ENCODE measurements around the gene GOLIM4.
"Not testable (repeated sequence)": the region's sequence is repeated elsewhere in the genome, so short reads cannot be mapped to it uniquely, and the experiment has no call there.

Gene GOLIM4

GRCh38 chr3:168044049-168044448 is 51.7 kb downstream of the GOLIM4 start:
- DNase-seq, result no peak

- peak; percentile 72 for DNase-seq
These were observed 55.0 kb downstream of the GOLIM4 start for GRCh38 chr3:168040607-168041208.

- no peak for DNase-seq
These were observed 58.7 kb downstream of the GOLIM4 start for GRCh38 chr3:168037020-168037419.

- DNase-seq, result no peak
These were observed 59.1 kb downstream of the GOLIM4 start for GRCh38 chr3:168036619-168037018.

- DNase-seq, result no peak
These were observed 61.4 kb downstream of the GOLIM4 start for GRCh38 chr3:168034152-168034928.

GRCh38 chr3:168030577-168030976 is 65.1 kb downstream of the GOLIM4 start:
- no peak for DNase-seq

GRCh38 chr3:168029705-168030104 is 66.0 kb downstream of the GOLIM4 start:
- DNase-seq, result peak; percentile 58

DNA sequence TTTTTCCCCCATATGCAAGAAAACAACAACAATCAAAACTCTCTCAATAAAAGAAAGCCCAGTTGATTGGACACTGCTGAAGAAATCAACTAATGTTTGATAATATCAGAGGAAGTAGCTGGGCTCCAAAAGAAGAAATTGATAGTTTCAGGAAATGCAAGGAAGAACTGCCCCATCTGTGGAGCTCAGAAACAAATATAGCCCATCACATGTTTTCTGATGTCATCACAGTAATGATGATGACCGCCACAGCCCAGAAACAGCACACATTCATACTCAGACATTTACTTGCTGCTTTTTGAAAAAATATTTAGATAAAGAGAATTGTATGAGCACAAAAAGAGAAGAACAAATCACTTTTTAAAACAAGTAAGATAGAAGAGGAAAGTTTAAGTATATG is 67.6 kb downstream of the GOLIM4 start:
- no peak for DNase-seq

GRCh38 chr3:168026764-168027163 is 69.0 kb downstream of the GOLIM4 start:
- DNase-seq, result no peak

DNA sequence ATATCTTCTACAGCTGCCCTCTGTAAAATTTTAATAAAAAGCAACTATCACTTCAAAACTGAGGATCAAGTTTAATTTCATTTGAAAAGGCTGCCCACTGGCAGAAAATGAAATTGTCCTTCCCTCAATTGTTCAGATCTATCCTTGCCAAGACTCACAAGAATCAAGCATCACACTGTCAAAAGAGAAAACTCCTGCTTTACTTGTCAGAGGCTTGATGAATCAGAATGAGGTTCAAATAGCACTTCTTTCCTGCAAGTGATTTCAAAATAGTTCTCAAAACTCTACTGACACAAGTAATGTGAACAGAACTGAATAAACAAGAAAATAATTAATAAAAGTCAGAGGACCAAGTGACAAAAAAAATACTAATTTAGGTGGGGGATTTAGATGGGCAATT is 70.6 kb downstream of the GOLIM4 start:
- no peak for DNase-seq

DNA sequence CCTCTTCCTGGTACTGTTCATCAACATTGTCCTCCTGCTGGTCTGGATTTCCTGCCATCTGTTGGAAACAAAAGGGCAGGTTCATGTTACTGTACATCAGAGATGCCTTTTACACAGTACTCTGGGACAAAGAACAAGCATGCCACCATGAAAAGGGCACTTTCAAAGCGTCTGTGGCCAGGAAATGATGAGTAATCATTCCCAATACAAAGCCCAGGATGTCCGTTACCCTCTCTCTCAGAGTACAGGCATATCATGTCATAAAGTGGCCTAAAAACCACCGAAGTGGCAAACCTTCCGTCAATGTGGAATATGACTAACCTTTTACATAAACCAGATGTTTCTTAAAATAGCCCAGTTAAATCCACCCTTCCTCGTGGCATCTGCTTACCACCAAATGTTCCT is 71.2 kb downstream of the GOLIM4 start:
- peak; percentile 96 for DNase-seq

DNA sequence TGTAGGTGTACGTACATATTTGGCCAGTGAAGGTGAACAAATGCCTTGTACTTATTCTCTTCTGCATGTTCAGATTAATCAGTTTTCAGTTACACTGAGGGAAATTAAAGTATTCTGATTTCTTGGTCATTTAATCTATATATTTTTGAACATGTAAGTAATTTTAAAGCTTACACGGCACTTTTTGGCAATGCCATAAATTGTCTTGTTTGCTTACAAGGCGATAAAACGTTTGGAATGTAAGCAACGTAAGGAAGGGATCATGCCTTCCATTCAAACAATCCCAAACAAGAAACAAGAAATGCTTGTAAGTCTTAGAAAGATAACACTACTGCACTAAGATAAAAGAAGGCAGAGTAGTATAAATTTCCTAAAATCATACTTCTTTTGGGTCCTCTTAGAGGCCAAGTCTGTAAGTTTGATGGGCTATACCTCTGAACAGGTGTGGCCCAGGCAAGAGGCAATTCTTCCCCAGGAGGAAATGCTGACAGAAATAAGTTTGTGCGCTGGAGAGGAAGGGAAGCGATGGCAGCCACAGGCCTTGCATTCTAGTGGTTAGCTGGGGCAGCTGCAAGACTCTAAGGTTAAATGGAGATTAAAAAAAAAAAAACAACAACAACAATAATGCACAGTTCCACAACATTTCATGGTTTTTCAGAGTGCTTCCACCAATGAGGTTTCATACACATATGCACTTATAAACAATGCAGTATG is 73.8 kb downstream of the GOLIM4 start:
- DNase-seq, result no peak

- not testable (repeated sequence) for DNase-seq
These were observed 84.4 kb downstream of the GOLIM4 start for GRCh38 chr3:168011280-168011679.

GRCh38 chr3:168006584-168006983 is 89.1 kb downstream of the GOLIM4 start:
- DNase-seq, result no peak

- DNase-seq, result no peak
These were observed 91.8 kb downstream of the GOLIM4 start for GRCh38 chr3:168003911-168004310.

DNA sequence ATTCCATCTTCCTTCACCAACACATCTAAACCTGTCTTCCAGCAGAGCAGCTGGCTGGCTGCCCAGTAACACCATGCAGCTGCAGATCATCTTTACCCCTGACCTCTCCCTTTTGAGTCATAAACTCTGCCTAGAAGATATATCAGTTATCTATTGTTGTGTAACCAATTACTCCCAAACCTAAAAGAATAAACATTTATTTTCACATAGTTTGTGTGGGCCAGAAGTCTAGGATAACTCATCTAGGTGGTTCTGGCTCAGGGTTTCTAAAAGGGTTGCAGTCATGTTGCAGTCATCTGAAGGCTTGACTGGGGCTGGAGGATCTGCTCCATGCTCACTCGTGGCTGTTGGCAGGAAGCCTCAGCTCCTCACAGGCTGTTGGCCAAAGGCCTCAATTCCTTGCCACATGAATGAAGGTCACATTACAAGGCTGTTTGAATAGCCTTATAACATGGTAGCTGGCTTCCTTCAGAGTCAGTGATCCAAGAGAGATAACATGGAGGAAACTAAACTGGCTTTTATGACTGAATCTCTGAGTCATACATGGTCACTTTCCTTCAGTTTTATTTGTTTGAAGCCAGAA is 92.8 kb downstream of the GOLIM4 start:
- no peak for DNase-seq

GRCh38 chr3:168001244-168001643 is 94.5 kb downstream of the GOLIM4 start:
- DNase-seq, result no peak

DNA sequence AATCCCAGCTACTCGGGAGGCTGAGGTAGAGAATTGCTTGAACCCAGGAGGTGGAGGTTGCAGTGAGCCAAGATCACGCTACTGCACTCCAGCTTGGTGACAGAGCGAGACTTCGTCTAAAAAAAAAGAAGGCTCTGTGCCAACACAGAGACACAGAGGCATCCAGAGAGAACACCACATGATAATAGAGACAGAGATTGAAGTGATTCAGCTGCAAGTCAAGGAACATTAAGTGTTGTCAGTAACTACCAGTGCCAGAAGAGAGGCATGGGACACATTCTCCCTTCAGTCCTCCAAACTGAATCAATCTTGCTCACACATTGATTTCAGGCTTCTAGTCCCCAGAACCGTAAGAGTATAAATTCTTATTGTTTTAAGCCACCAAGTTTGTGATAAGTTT is 97.5 kb downstream of the GOLIM4 start:
- DNase-seq, result no peak

DNA sequence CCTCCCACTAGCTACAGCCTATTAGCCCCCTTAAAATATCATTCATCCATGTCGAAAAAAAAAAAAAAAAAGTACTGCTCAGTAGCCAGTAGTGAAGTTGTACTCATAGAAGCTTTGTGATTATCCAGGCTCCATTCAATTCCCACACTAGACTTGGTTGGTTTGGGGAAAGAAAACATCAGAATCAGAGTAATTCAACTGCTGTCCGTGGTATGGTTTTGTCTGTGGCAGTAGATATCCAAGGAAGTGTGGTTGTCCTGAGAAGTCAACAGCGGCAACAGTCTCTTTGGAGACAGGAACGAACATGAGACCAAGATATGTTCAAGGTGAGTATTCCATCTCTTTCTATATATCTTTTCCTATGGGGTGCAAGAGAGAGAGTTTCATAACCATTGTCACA is 99.2 kb downstream of the GOLIM4 start:
- no peak for DNase-seq

DNA sequence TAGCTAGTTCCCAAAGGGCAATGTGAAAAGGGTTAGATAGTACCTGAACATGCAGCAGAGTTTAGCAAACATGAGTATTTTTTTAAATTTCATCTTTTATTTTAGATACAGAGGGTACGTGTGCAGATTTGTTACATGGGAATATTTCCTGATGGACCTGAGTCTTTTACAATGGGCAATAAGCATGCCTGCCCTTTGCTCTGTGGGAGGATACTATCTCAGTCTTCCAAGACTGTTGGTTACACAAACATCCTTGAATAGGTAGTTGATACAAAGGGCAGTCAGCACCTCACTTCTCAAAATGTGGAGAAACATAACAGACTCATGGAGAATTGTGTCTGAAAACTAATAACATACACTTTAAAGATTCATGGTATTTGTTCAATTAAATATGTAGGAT is 103.3 kb downstream of the GOLIM4 start:
- no peak for DNase-seq

- DNase-seq, result no peak
These were observed 104.5 kb downstream of the GOLIM4 start for GRCh38 chr3:167991213-167991612.

GRCh38 chr3:167989999-167990398 is 105.7 kb downstream of the GOLIM4 start:
- DNase-seq, result no peak

- DNase-seq, result no peak
These were observed 106.7 kb downstream of the GOLIM4 start for GRCh38 chr3:167989066-167989465.

GRCh38 chr3:167983583-167983982 is 112.1 kb downstream of the GOLIM4 start:
- no peak for DNase-seq

Measured in NCI-H2029 treated with DMSO at 0.1 percent for 48 hours (cell line).